ENCODE measurements around the gene NALF2. TPM values are rescaled to one million over a fixed set of nuclear protein-coding genes. Genes with fewer than 3 reads are reported as not detected.

Gene NALF2
- total and polyA plus RNA-seq, 2 of the 13 experiments (the other 11 are each of a cell fraction or from before 2014, with no cell fraction given) = 2.2 to 4.0 TPM

GRCh38 chrX:69493193-69493592 lies 10.9 kb upstream of the NALF2 start (continued):
- TF ChIP-seq ZBTB3 (CRISPR knock-in tag; IDR thresholded peaks at IDR 0.05; ENCODE audit: borderline replicate concordance, low read depth) (no peak), ZMYM3 (CRISPR knock-in tag; IDR thresholded peaks at IDR 0.05) (no peak), IKZF4 (CRISPR knock-in tag; IDR thresholded peaks at IDR 0.05; ENCODE audit: borderline replicate concordance, low read depth, not compliant biosample characterization) (no peak), KAT2B (IDR thresholded peaks at IDR 0.05; ENCODE audit: borderline replicate concordance, low read depth, low read length) (no peak), GLI4 (CRISPR knock-in tag; IDR thresholded peaks at IDR 0.05; ENCODE audit: borderline replicate concordance) (no peak), KDM5B (CRISPR knock-in tag; IDR thresholded peaks at IDR 0.05; ENCODE audit: borderline replicate concordance) (no peak), MBNL3 (CRISPR knock-in tag; conservative IDR thresholded peaks at IDR 0.05) (no peak), SMC3 (IDR thresholded peaks at IDR 0.05; ENCODE audit: low read length) (peak; percentile 58), KAT8 (CRISPR knock-in tag; IDR thresholded peaks at IDR 0.05) (no peak), STAG1 (CRISPR knock-in tag; IDR thresholded peaks at IDR 0.05) (peak; percentile 85)
- TF ChIP-seq, protein P1, sequence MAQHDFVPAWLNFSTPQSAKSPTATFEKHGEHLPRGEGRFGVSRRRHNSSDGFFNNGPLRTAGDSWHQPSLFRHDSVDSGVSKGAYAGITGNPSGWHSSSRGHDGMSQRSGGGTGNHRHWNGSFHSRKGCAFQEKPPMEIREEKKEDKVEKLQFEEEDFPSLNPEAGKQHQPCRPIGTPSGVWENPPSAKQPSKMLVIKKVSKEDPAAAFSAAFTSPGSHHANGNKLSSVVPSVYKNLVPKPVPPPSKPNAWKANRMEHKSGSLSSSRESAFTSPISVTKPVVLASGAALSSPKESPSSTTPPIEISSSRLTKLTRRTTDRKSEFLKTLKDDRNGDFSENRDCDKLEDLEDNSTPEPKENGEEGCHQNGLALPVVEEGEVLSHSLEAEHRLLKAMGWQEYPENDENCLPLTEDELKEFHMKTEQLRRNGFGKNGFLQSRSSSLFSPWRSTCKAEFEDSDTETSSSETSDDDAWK (CRISPR knock-in tag; IDR thresholded peaks at IDR 0.05) = no peak

DNA sequence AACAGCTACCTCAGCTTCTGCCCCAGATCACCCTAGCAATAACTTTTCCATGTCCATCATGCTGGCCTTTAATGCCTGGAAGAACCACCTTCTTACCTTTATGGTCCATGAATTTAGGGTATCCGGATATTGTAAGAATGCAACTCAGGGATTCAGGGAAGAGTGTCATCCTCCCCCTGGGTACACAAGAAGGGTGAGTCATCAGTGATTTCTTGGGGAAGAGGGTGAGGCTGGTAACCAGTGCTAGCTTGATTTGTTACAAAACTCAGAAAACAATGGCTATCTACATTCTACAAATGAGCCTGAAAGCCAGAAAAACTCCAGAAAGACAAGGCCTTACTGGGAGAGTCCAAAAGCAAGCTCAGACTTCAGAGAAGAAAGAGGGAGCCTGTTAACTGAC lies 10.4 kb upstream of the NALF2 start:
- peaks cover 7% of the 10 kb centered on the region; the same call in 1 of the 2 replicates for H3K4me1 ChIP-seq (ENCODE audit: insufficient read depth, low read length)
- H3K27ac ChIP-seq (ENCODE audit: extremely low read length, insufficient read depth, low read length) = no peak overlapping the region
- H3K9ac ChIP-seq (ENCODE audit: insufficient read depth, low read depth, low read length) = no peak overlapping the region
- no peaks in the 10 kb centered on the region for H4K20me1 ChIP-seq (ENCODE audit: insufficient read depth, low read length)
- ChIA-PET CTCF (ENCODE audit: low intra/inter-chr PET ratio, low total read pairs) (interaction anchor here (1.5 to 1.9 kb wide), 3 partner anchors 537 to 604 kb away, joined by 4 to 13 read pairs (median 8); no protein-coding TSS in a partner anchor), POLR2A (no interaction called here)
- BruUV-seq (replicated peaks) = no TSS peak
- H3K27me3 ChIP-seq (ENCODE audit: control insufficient read depth in 1 of 2, insufficient read depth in 2 of 2, low read length in 2 of 2) = peaks cover 0 to 4% of the 10 kb centered on the region in 2 experiments; a peak in 1 of 5 replicates
- no peaks in the 10 kb centered on the region for H3K79me2 ChIP-seq (ENCODE audit: insufficient read depth, low read length)
- in situ Hi-C loops (cut with HindIII; ENCODE audit: extremely low pct_ligation_motif_present, low pct_unique_long_range_greater_than_20kb) = loop anchor here (5.0 kb wide), 1 partner anchor 539 kb away; no protein-coding TSS in a partner anchor
- WGBS (ENCODE audit: low lambda C conversion rate) = 0% methylated on average over 1 of the region's 1 CpG
- DNase-seq (ENCODE audit: low spot score) = no peak
- H3K4me2 ChIP-seq (ENCODE audit: low read depth, low read length) = peak overlapping the region; percentile 67
- TF ChIP-seq FOSL2 (CRISPR knock-in tag; IDR thresholded peaks at IDR 0.05) = peak; percentile 13; the same call in 1 of the 2 replicates
- no peak for TF ChIP-seq ELF1 (CRISPR knock-in tag; IDR thresholded peaks at IDR 0.05)
- no peak for TF ChIP-seq ISX (CRISPR knock-in tag; conservative IDR thresholded peaks at IDR 0.05)
- TF ChIP-seq TFAP4 (IDR thresholded peaks at IDR 0.05; ENCODE audit: borderline replicate concordance, low read depth) = no peak
- TF ChIP-seq NFRKB (IDR thresholded peaks at IDR 0.05) = no peak
- no peak for ATAC-seq
- no peak overlapping the region for H3K4me3 ChIP-seq (replicated peaks in 1 of 3; ENCODE audit: insufficient read depth in 1 of 3, low read depth in 2 of 3, low read length in 3 of 3)
- intact Hi-C loops (cut with micrococcal nuclease; ENCODE audit: unreplicated experiment) = loop anchor here (5.0 kb wide), 2 partner anchors 539 to 604 kb away; no protein-coding TSS in a partner anchor
- H2AFZ ChIP-seq (ENCODE audit: low read length) = no peak overlapping the region
- H3K9me3 ChIP-seq (ENCODE audit: low read length) = no peaks in the 10 kb centered on the region
- H3K36me3 ChIP-seq (replicated peaks in 1 of 2; ENCODE audit: control insufficient read depth in 1 of 2, insufficient read depth in 2 of 2, low read length in 2 of 2) = no peaks in the 10 kb centered on the region
- FAIRE-seq = no peak

All from HepG2 (cell line).